ENCODE results near the gene PNPLA8.
"Not testable (repeated sequence)": the region's sequence is repeated elsewhere in the genome, so short reads cannot be mapped to it uniquely, and the experiment has no call there.

Gene PNPLA8

DNA sequence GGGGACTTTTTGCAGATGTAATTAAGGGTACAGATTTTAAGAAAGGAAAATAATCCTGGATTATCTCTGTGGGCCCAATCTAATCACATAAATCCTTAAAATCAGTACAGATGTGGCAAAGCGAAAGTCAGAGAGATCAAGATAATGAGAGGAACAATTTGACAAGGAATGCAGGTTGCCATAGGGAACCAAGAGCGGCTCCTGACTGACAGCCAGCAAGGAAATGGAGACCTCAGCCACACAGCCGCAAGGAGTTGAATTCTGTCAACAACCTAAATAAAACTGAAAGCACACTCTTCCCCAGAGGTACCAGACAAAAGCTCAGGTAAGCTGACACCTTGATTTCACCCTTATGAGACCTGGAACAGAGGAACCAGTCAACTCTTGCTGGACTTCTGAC lies 3.4 kb upstream of the PNPLA8 start:
- DNase-seq: no peak

DNA sequence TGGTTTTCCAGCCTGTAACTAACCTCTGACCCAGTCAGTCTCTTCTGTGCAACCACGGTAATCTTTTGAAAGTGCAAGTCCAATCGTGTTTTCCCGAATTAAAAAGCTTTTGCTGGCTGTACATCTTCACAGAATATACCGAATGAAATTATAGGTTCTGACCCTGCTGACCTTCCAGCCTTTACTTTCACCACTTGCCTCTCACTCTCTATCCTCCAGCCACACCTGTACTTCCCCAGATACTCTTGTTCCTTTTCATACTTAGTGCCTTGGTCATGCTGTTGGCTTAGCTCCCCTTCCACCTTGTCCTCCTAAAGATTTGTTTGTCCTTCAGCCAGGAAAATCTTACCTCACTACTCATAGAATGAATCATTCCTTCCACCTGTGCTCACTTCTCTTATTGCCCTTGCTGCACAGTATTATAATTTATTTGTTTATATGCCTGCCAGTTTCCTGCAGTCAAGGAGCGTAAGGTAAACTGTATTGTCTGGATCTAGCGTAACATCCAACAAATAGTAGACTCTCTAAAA lies 2.3 kb upstream of the PNPLA8 start:
- DNase-seq: no peak

DNA sequence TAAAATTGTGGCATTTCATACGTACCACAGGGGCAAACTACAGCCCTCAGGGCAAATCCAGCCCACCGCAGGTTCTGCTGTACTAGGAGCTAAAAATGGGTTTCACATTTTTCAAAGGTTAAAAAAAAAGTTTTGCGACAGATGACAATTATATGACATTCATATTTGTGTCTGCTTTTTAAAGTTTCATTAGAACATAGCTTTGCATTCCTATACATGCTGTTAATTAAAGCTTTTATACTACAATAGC lies 758 bp upstream of the PNPLA8 start:
- DNase-seq: no peak

DNA sequence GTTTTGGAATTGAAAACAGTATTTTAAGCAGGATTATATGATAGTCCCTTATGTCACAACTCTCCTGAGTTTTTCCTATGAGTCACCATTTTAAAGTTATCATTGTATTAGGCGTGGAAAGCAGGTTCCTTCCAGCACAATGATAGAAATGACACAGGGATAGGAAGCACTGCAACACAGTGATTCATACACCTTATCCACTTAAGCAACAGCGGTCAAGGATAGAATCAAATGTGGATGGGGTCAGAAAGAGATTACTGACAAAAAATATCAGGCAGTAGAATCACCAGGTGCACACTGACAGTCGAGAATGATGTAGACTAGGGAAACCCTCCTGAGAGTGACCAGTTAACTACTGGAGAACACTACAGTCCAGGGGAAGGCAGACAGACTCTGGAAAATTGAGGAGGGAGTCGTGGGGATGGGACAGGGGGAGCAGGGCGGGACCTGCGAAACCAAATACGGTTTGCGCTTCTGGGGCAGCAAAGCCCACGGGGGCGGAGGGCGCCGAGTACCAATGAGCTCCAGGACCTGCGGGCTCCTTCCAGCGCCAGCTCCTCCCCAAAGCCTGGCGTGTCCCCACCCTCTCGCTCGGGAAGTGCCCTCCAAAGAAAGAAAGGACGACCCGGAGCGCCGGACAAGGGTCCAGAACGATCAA lies 479 bp downstream of the PNPLA8 start:
- DNase-seq: peak; percentile 64

DNA sequence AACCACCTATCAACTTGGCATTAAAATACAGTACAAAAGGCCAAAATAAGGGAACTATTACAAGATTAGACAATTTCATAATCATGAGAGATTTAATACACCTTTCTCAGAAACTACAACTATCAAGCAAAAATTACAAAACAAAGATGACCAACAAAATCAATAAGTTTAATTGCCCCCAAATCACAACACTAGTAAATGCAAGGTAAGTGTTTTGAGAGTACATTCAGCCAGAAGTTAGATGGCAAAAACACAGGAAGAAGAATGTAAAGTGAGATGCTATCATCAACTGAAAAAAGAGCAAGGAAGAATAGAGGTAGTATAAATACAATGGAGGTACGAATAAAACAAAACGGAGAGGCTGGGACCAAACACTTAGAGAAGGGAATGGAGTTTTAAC lies 3.2 kb downstream of the PNPLA8 start:
- DNase-seq: no peak

DNA sequence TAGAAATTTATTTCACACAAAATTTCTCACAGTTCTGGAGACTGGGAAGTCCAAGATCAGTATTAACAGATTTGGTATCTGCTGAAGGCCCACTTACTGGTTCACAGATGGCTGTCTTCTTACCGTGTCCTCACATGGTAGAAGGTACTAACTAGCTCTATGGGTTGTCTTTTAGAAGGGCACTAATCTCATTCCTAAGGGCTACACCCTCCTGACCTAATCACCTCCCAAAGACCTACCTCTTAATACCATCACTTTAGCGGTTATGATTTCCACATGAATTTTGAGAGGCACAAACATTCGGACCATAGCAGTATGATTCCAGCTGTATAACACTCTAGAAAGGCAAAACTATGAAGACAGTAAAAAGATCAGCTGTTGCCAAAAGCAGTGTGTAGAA lies 8.0 kb downstream of the PNPLA8 start:
- no peak for DNase-seq

DNA sequence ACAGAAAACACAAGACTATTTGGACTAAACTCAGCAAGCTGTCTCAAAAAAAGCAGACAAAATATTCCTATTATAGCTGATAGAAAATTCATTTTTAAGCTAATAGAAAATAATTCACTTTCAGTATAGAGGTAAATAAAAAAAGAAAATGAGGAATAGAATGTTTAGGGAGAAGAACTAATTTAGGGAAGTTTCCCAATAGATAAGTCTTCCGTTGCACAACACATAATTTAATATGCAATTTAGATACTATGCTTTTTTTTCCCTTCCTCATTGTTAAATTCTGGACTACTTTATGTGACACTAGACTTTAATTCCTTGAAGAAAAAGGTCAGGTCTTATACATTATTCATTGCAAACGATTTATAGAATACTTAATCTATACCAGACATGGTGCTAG lies 10.3 kb downstream of the PNPLA8 start:
- no peak for DNase-seq

DNA sequence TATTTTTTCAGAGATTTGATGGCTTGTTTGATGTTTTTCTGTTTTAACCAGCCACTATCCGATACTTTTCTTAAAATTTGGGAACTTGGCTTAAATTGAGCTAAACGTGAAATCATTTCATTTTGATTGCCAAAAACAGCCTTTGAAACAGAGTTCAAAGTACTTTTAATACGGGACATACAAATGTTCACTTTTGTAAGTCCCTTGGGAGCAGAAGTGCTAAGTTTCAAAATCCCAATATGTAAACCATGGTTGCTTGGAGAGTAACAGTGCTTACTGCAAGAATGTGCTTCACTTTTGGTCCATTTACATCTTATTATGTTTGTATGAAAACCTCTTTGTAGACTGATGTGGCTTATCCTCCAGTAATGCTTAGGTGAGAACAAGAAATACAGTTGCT lies 10.9 kb downstream of the PNPLA8 start:
- DNase-seq: no peak

DNA sequence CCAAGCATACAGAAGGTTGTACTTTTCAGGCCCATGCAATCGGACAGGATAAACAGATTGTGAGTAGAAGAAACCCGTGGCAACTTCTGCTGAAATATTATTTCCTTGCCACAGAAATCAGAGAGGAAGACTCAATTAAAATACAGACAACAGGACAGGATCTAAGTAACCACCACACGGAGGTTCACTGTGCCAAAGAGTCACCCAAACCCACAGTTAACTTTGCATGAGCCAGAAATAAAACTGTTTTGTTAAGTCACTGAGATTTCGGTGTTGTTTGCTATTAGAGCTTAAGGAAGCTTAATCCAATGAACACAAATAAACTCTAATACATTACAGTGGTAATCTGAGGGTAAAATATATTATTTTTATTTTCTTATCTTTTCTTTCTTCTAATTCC lies 14.0 kb downstream of the PNPLA8 start:
- DNase-seq: no peak

DNA sequence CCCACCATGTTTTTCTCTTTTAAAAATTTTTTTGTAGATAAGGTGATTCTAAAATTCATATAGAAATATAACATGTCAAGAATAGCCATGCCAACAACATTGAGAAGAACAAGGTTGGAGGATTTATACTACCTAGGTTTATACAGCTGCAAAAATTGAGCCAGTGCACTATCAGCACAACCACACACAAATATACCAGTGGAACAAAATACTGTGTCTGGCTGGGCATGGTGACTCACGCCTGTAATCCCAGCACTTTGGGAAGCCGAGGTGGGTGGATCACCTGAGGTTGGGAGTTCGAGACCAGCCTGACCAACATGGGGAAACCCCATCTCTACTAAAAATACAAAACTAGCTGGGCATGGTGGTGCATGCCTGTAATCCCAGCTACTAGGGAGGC lies 21.4 kb downstream of the PNPLA8 start:
- DNase-seq: not testable (repeated sequence)

DNA sequence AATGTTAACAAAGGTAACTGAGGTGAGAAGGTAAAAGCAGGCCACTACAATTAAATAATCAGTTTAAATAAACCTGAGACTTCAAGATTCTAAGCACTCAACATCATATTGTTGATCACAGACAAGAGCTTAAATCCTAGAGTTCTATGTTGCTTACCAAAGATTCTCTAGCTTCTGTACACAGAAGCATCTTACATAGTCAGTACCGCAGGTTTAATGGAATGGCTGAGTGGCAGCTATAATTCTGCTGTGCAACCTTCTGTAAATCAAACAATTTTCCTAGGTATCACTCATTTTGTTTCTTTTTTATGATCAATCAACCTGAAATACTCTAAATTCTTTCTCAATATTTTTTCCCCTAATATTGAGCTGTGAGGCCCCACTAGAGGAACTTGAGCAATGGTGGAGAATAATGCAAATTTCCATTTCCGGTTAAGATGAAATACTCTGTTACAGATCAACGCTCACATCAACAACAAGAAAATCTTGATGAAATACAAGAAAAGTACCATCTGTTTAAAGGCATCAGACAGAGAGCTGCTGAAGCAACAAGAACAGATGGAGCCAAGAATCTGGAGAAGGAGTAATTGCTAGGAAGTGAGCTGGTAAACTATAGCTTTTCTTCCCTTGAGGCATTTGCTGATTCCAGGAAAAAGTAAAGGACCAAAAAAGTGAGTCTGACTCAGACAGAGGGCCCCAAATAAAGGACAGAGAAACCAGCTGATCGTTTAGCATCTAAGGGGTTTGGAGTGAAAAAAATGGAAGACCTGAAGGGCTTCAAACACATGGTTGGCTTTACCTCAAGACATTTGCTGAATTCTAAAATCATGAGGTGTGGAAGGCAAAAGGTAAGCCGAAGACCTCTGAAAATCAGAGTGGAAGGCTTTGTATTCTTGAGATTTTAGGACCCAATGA lies 22.6 kb downstream of the PNPLA8 start:
- DNase-seq: no peak

DNA sequence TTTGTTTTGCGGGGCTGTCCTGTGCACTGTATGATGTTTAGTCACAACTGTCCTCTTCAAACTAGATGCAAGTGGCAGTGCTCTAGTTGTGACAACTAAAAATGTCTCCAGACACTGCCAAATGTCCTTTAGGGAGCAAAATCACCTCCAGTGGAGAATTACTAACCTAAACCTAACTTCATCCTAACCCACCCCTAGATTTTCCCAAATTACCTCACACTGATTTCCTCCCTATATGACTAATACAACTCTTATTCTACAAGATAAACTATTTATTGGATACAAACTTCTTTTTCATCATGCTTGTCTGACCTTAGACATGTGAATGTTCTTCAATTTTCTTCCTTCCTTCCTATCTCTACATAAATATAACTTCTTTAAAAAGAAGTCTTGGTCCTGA lies 26.4 kb downstream of the PNPLA8 start:
- no peak for DNase-seq

DNA sequence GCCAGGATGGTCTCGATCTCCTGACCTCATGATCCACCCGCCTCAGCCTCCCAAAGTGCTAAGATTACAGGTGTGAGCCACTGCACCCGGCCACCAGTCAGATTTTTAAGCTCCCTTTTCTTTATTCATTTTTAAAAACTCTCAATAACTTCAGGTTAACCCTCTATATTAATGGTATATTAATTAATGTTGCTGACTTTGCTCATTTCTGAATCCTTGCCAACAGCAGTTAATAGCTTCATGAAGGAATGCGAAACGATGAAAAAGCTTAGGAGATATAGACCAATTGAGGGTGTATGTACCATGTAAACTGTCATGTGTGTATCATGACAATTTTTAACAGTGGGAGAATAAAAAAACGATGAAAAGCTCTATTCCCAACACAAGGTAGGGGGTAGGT lies 27.5 kb downstream of the PNPLA8 start:
- no peak for DNase-seq

DNA sequence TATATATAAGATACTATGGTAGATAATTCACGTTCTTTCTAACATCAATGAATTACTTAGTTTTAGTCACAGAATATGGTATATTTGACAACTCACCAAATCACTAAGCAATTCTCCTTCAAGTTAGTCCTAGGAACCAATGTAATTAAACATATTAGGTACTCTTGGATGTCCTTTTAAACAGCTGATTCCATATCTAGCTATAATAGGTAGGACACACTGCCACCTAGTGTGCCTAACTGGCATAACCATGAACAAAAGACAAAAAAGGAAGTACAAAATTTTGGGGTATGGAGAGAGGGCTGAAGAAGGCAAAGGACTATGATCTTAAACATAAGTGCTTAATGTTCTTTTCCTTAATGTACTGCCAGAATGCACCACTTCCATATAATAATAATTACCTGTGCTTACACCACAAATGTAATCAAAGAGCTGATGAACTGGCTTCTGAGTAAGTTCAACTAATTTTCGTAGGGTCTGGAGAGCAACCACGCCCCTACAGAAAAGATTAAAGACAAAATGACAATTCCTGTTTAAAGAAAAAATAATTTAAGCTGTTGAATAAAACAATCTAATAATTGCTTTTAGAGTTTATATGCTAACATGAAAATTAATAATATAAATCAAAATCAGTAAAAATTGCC lies 28.7 kb downstream of the PNPLA8 start:
- peak; percentile 51 for DNase-seq

DNA sequence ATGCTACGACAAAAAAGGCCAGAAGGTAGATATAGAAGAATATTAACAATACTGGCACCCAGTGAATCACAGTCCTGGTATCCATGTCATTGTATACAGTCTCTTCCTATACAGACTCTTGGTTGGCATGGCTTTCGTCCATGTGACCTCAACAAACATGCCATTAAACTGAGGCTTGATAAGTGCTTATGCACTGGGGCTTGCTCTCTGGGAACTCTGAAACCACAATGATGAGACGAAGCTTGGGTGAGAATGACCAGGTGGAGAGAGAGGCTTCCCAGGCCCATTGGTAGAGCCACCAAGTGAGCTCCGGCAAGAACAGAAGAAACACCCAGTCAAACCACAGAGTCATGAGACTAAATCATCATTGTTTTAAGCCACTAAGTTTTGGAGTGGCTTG lies 33.2 kb downstream of the PNPLA8 start:
- no peak for DNase-seq

DNA sequence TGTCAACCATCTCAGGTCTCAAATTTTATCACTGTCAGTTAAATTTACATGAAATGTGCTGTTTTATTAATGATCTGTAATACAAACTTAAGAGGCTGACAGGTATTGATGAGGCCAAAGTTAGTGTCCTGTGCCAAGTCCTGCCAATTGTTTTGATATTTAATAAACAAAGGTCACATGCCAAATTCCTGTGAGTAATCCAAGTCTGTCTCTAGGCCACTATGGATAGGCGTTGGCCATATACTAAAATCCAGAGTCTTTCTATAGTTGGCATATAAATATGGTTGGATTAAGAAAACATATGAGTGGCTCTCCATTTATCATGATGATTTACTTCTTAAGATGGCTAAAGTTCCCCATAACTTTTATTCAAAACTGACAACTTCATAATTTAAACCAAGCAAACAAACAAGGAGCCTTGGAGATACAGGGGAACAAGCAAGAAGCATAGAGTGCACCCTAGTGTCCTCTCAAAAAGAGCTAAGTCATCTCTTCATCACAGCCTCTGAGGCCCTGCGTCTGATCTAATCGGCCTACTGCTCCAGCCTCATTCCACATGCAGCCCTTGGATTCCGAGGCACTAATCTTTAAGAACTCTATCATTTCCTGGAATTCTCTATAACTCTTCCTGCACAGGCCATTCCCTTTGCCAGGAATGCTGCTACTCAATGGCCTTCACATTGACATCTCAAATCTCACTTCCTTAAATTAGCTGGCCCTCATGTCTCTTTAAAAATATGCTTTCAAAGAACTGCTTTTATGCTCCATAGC lies 37.0 kb downstream of the PNPLA8 start:
- DNase-seq: no peak

DNA sequence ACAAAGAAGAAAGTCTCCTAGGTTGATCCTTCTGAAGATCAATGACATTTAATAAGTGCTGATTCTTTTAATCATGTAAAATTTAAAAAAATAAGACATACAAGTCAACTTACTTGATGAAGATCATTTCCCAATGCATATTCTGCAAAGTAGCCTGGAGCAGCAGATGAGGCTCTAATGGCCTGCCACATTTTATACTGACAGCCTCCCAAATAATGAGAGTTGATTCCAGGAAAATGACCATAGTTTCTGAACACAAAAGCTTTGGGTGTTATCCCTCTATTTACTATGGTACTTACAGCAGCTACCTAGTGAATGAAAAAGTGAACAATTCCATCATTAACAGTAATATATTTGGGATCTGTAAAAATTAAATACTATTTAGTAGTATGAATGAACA lies 38.3 kb downstream of the PNPLA8 start:
- DNase-seq: no peak

DNA sequence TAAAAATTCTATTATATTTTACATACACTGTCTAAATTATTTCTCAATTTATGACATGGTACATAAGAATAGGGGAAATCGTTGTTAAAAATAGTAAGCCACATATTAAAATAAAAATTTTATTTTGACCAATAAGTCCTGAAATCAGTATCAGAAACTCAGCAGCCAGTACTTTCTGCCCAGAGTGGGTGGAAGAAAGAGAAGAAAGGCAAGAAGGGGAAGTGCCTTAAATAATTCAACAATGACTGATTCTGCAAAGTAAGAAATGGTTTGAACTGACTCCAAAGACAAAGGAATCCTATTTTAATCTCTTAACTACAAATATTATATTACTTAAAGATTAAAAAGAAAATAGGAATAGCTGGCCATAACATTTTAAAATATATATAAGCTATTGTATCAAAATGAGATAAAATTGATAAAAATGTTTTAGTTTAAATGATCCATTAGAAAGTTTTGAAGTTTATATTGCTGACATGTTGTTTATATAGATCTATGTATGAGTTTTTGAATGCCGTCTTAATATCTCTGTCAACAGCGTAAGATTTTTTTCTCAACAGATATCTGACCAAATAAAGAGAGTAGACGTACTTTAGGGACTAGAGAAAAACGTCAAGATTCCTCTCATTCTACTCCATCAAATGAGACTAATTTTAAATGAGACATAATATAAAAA lies 39.5 kb downstream of the PNPLA8 start:
- no peak for DNase-seq

DNA sequence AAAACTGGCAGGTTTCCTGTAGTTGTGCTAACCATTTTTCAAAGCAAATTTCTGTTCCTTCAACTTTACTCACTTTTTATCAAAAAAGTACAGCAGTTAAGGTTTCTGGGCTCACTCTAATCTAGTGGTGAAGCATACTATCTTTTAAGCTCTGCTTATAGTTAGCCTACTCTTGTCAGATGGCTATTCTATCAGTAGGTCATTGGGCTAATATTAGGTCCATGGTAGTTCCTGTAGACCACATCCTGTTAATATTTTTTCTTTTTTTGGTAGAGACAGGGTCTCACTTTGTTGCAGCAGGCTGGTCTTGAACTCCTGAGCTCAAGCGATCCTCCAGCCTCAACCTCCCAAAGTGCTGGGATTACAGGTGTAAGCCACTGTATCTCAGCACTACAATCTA lies 41.8 kb downstream of the PNPLA8 start:
- DNase-seq: no peak

DNA sequence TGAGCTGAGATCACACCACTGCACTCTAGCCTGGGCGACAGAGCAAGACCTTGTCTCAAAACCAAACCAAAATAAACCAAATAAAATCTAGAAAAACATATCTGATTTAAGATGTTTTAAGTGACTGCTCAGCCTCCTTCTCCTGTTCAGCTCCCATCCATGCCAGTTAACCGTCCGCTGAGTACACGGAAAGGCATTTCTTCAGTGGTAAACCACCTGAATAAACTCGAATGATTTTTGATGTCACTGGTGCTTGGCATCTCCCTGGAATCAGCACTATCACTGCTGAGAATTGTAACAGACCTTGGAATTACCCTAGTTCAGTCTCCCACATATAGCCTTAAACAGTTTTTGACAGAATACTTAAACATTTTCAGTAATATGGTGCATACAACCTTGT lies 45.6 kb downstream of the PNPLA8 start:
- DNase-seq: no peak

DNA sequence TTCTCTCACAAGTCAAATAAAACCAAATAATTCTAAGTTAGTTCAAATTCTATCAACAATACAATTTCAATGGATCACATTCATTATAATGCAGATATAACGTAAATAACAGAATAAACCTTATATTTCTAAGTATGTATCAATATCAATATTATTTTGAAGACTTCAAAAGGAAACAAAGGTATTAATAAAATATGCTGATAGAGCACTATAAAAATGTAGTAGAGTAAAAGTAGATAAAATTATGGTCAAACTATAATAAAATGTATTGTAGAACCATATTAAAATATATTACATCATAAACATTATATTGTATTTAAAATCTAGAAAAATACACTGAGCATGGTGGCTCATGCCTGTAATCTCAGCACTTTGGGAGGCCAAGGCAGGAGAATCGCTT lies 46.2 kb downstream of the PNPLA8 start:
- no peak for DNase-seq

DNA sequence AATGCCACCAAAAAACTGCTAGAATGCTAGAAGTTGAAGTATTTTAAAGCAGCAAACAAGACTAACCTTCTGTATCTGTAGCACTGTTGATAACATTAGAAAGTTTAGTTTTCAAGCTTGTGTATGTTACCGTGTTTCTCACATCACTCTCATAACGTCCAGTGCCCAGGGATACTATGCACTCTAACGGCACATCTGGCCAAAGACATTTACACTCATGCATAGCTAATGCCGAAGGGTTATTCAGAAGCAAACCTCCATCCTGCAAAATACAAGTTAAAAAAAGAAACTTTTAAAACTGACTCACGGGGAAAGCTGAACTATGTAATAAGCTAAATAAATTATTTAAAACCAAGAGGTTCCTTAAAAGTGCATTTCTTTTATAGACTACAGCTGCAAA lies 46.8 kb downstream of the PNPLA8 start:
- no peak for DNase-seq

DNA sequence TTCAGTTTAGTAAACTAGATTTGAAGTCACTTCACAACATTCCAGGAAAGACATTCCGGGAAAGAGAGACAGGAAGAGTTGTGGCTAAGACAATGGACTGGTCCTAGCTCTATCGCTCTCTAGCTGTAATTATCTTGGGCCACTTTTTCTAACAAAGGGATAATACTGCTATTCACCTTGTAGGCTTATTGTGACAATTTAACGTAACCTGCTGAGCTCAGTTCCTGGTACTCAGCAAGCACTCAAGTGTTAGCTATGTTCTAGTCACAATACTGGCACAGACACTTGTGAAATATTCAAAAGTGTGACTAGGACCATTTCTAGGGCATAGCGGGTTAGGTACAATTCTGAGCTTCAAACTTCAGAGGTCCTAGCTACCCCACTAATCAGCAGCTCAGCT lies 57.7 kb downstream of the PNPLA8 start:
- DNase-seq: no peak

Data from activated CD4-positive, alpha-beta T cell treated with anti-CD3 and anti-CD28 coated beads, Interleukin-2, amount 50 U/mL, for 16 hours (primary cell).